ENCODE results near the gene VPS18.
A peak's percentile ranks its signal among the peaks of the same experiment; 100 is the strongest.

The VPS18 gene

GRCh38 chr15:40938536-40938870 lies 44.3 kb downstream of the VPS18 start:
- DNase-seq = no peak

- no peak for DNase-seq
These were observed 46.1 kb downstream of the VPS18 start for GRCh38 chr15:40940296-40940801.

- DNase-seq = no peak
These were observed 46.8 kb downstream of the VPS18 start for GRCh38 chr15:40941068-40941527.

- DNase-seq = peak; percentile 68
These were observed 47.5 kb downstream of the VPS18 start for GRCh38 chr15:40941528-40942336.

GRCh38 chr15:40942337-40942854 lies 48.1 kb downstream of the VPS18 start:
- no peak for DNase-seq

- no peak for DNase-seq
These were observed 48.6 kb downstream of the VPS18 start for GRCh38 chr15:40942878-40943277.

- DNase-seq = no peak
These were observed 49.6 kb downstream of the VPS18 start for GRCh38 chr15:40943764-40944365.

- DNase-seq = no peak
These were observed 50.5 kb downstream of the VPS18 start for GRCh38 chr15:40944510-40945296.

GRCh38 chr15:40948706-40949473 lies 54.6 kb downstream of the VPS18 start:
- no peak for DNase-seq

GRCh38 chr15:40949756-40950207 lies 55.5 kb downstream of the VPS18 start:
- no peak for DNase-seq

GRCh38 chr15:40951764-40952163 lies 57.5 kb downstream of the VPS18 start:
- no peak for DNase-seq

GRCh38 chr15:40952301-40952900 lies 58.2 kb downstream of the VPS18 start:
- DNase-seq = no peak

- peak; percentile 98 for DNase-seq
These were observed 58.9 kb downstream of the VPS18 start, which contains the start of gene CHAC1 for GRCh38 chr15:40952901-40953712. TSS of gene CHAC1 (plus strand) at chr15:40953471. CDS start at chr15:40953584, 113 bp downstream.

Measured in stimulated activated CD4-positive, alpha-beta T cell treated with anti-CD3 and anti-CD28 coated beads, Interleukin-1b, Interleukin-23, amount 100 ng/mL, for 48 hours (primary cell).